Choroid plexus epithelial cell (primary cell): ENCODE measurements around the gene FGFRL1.
A peak's percentile ranks its signal among the peaks of the same experiment; 100 is the strongest.

Source experiments
- DNase-seq: peaks from one replicate; pipeline ENCODE4 v3.0.0-alpha.2; 2010; ENCODE audit warnings: low read depth
- H3K4me3 ChIP-seq: 2 replicates; pipeline ENCODE4 v1.5.1; 2011; ENCODE audit warnings: low read depth, mild to moderate bottlenecking, control low read depth, low read length, moderate library complexity
- CTCF ChIP-seq: conservative IDR thresholded peaks from 2 replicates; pipeline ENCODE4 v1.5.1; 2011; ENCODE audit warnings: low read depth, mild to moderate bottlenecking, control low read depth, inconsistent platforms, low read length, moderate library complexity

The FGFRL1 gene, protein sequence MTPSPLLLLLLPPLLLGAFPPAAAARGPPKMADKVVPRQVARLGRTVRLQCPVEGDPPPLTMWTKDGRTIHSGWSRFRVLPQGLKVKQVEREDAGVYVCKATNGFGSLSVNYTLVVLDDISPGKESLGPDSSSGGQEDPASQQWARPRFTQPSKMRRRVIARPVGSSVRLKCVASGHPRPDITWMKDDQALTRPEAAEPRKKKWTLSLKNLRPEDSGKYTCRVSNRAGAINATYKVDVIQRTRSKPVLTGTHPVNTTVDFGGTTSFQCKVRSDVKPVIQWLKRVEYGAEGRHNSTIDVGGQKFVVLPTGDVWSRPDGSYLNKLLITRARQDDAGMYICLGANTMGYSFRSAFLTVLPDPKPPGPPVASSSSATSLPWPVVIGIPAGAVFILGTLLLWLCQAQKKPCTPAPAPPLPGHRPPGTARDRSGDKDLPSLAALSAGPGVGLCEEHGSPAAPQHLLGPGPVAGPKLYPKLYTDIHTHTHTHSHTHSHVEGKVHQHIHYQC

GRCh38 chr4:1011022-1011665 lies at the start of gene FGFRL1:
TSS of gene FGFRL1 (plus strand) at chr4:1011626. CDS start at chr4:1012486, 860 bp downstream.
- TF ChIP-seq CTCF: no peak
- H3K4me3 ChIP-seq: peak within 1 kb of the TSS; percentile 62
- DNase-seq: peak; percentile 87

GRCh38 chr4:962231-963208 lies 48.9 kb upstream of the FGFRL1 start:
- DNase-seq: no peak
- H3K4me3 ChIP-seq: no peak overlapping the region
- TF ChIP-seq CTCF: no peak

- no peak overlapping the region for H3K4me3 ChIP-seq
- TF ChIP-seq CTCF: no peak
- DNase-seq: no peak
Measured at GRCh38 chr4:963276-964225, 47.9 kb upstream of the FGFRL1 start.

- no peak for TF ChIP-seq CTCF
- DNase-seq: no peak
- no peak overlapping the region for H3K4me3 ChIP-seq
Measured at GRCh38 chr4:964346-965025, 46.9 kb upstream of the FGFRL1 start.

DNA sequence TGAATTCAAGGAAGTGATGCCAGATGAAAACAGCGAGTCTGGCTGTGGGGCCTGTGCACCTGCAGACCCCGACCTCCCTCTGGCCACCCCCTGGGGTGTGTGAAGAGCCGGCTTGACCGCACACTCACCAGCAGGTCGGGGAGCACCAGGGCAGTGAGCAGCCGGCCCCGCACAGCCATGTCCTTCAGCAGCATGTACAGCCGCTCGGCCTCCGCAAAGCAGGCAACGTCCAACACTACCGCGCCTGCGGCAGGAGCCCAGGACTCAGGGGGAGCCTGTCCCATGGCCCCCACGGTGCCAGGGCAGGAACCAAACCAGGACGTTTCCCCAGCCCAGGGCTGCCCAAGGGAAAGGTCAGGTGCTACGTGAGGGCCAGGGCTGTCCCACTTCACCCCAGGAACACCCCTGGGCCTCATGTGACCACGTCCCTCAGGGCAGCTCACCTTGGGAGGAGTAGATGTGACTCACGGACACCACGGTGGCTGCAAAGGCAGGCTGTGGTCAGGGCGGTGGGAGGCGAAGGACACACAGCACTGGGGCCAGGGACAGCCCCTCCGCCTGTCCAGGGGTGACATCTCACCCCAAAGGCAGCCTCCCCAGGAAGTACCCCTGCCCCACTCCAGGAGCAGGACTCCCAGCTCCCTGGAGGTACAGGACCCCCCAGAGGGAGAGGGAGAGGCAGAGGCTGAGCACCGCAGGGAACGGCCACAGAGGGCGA lies 46.2 kb upstream of the FGFRL1 start:
- no peak for DNase-seq
- H3K4me3 ChIP-seq: no peak overlapping the region
- no peak for TF ChIP-seq CTCF
